GM21529 (cell line): ENCODE results near the gene CIDEB.
A peak's percentile ranks its signal among the peaks of the same experiment; 100 is the strongest.

ENCODE experiments used
- ATAC-seq: cut with Tn5 transposase; IDR thresholded peaks from one replicate; pipeline ENCODE4 v1.9.1; 2021; ENCODE audit not compliant: unreplicated experiment

Gene CIDEB

GRCh38 chr14:24313913-24314312 lies 6.1 kb upstream of the CIDEB start:
- ATAC-seq: no peak

- ATAC-seq: no peak
Observed at GRCh38 chr14:24312736-24313507, 5.1 kb upstream of the CIDEB start.

- ATAC-seq: no peak
Observed at GRCh38 chr14:24311837-24312615, 4.2 kb upstream of the CIDEB start.

- peak; percentile 58 for ATAC-seq
Observed at GRCh38 chr14:24310646-24311604, 3.1 kb upstream of the CIDEB start, which contains the start of gene LTB4R. Gene LTB4R, plus strand, starts transcription at chr14:24311502. Its CDS starts 4,150 bp downstream, at chr14:24315652.

- no peak for ATAC-seq
Observed at GRCh38 chr14:24310265-24310645, 2.5 kb upstream of the CIDEB start.

GRCh38 chr14:24309538-24310264 lies 1.9 kb upstream of the CIDEB start, which contains the start of gene LTB4R2:
Gene LTB4R2, plus strand, starts transcription at chr14:24310140. Its CDS starts 525 bp downstream, at chr14:24310665.
- no peak for ATAC-seq

- ATAC-seq: no peak
Observed at GRCh38 chr14:24308342-24309124, 756 bp upstream of the CIDEB start.

GRCh38 chr14:24307156-24307574 lies 612 bp downstream of the CIDEB start:
- ATAC-seq: no peak

- ATAC-seq: no peak
Observed at GRCh38 chr14:24304019-24304387, 3.8 kb downstream of the CIDEB start.

GRCh38 chr14:24300326-24300980 lies 7.3 kb downstream of the CIDEB start:
- ATAC-seq: no peak

GRCh38 chr14:24299255-24300191 lies 8.3 kb downstream of the CIDEB start, which contains the start of the genes DHRS1 and NOP9:
Gene DHRS1, minus strand, starts transcription at chr14:24299780. Its CDS starts 674 bp downstream, at chr14:24299106.
Gene NOP9, plus strand, starts transcription at chr14:24299850. Its CDS starts 105 bp downstream, at chr14:24299955.
- peak; percentile 69 for ATAC-seq

GRCh38 chr14:24298892-24299254 lies 8.9 kb downstream of the CIDEB start:
- ATAC-seq: no peak

GRCh38 chr14:24297190-24297964 lies 10.4 kb downstream of the CIDEB start:
- ATAC-seq: peak; percentile 27

GRCh38 chr14:24296341-24297157 lies 11.2 kb downstream of the CIDEB start:
- peak; percentile 49 for ATAC-seq

- no peak for ATAC-seq
Observed at GRCh38 chr14:24293525-24293924, 14.3 kb downstream of the CIDEB start.
